ENCODE results near the gene LAIR2. TPM values are rescaled to one million over a fixed set of nuclear protein-coding genes. Genes with fewer than 3 reads are reported as not detected.

The LAIR2 gene
- total RNA-seq, 1 experiment from 2014 or later = not detected

GRCh38 chr19:54462655-54463530 is 39.7 kb upstream of the LAIR2 start:
- DNase-seq (ENCODE audit: low spot score) = peak; percentile 84
- no TSS peak for BruUV-seq (replicated peaks)
- TF ChIP-seq CTCF (conservative IDR thresholded peaks at IDR 0.05; ENCODE audit: low read depth, low read length) = peak; percentile 69
- no peak for TF ChIP-seq EZH2 (IDR thresholded peaks at IDR 0.05; ENCODE audit: borderline replicate concordance, low read depth, low read length, poor library complexity, severe bottlenecking)
- peaks cover 30% of the 10 kb centered on the region for H3K4me1 ChIP-seq (ENCODE audit: insufficient read depth, low read length, poor library complexity, severe bottlenecking)
- ChIA-PET POLR2A (ENCODE audit: low non-redundant PET) (interaction anchor here (1.0 kb wide), 1 partner anchor 10 kb away, joined by 3 read pairs; the partner anchor contains the start of gene CDC42EP5), CTCF (interaction anchor here (0.7 to 1.0 kb wide), 2 partner anchors 10 to 14 kb away, joined by 3 read pairs; partner anchors contain the start of genes CDC42EP5 and LENG8)
- peak overlapping the region; percentile 66 for H3K4me3 ChIP-seq (ENCODE audit: low read depth, low read length, poor library complexity, severe bottlenecking)
- H3K36me3 ChIP-seq (ENCODE audit: insufficient read depth, low read length, poor library complexity, severe bottlenecking) = peaks cover 29% of the 10 kb centered on the region
- intact Hi-C loops (cut with micrococcal nuclease; ENCODE audit: unreplicated experiment) = no loop called here
- H3K9me3 ChIP-seq (ENCODE audit: low read depth, low read length, poor library complexity, severe bottlenecking) = no peaks in the 10 kb centered on the region
- no peaks in the 10 kb centered on the region for H3K27me3 ChIP-seq (replicated peaks; ENCODE audit: insufficient read depth, low read depth, low read length, poor library complexity)
- peak overlapping the region; percentile 97 for H3K27ac ChIP-seq (ENCODE audit: low read depth, low read length, poor library complexity, severe bottlenecking)

- Histone ChIP-seq H3K27me3 (replicated peaks; ENCODE audit: insufficient read depth, low read depth, low read length, poor library complexity) (no peaks in the 10 kb centered on the region), H3K4me1 (ENCODE audit: insufficient read depth, low read length, poor library complexity, severe bottlenecking) (peaks cover 37% of the 10 kb centered on the region), H3K36me3 (ENCODE audit: insufficient read depth, low read length, poor library complexity, severe bottlenecking) (peaks cover 22% of the 10 kb centered on the region), H3K27ac (ENCODE audit: low read depth, low read length, poor library complexity, severe bottlenecking) (peak within 1 kb of the TSS; percentile 97), H3K4me3 (ENCODE audit: low read depth, low read length, poor library complexity, severe bottlenecking) (peak within 1 kb of the TSS; percentile 66), H3K9me3 (ENCODE audit: low read depth, low read length, poor library complexity, severe bottlenecking) (no peaks in the 10 kb centered on the region)
- no TSS peak for BruUV-seq (replicated peaks)
- DNase-seq (ENCODE audit: low spot score) = peak; percentile 99
- TF ChIP-seq EZH2 (IDR thresholded peaks at IDR 0.05; ENCODE audit: borderline replicate concordance, low read depth, low read length, poor library complexity, severe bottlenecking) (no peak), CTCF (conservative IDR thresholded peaks at IDR 0.05; ENCODE audit: low read depth, low read length) (no peak)
- ChIA-PET POLR2A (ENCODE audit: low non-redundant PET) (interaction anchor here (1.0 kb wide), 1 partner anchor 10 kb away, joined by 3 read pairs; the partner anchor contains the start of gene CDC42EP5), CTCF (no interaction called here)
- intact Hi-C loops (cut with micrococcal nuclease; ENCODE audit: unreplicated experiment) = no loop called here
These were observed 39.0 kb upstream of the LAIR2 start, which contains the start of gene LENG9 for GRCh38 chr19:54463531-54464043. LENG9 (minus strand) TSS chr19:54463778; CDS start chr19:54463526, 252 bp downstream.

- Histone ChIP-seq H3K27me3 (replicated peaks; ENCODE audit: insufficient read depth, low read depth, low read length, poor library complexity) (no peaks in the 10 kb centered on the region), H3K4me3 (ENCODE audit: low read depth, low read length, poor library complexity, severe bottlenecking) (peak overlapping the region; percentile 66), H3K9me3 (ENCODE audit: low read depth, low read length, poor library complexity, severe bottlenecking) (no peaks in the 10 kb centered on the region), H3K4me1 (ENCODE audit: insufficient read depth, low read length, poor library complexity, severe bottlenecking) (peaks cover 40% of the 10 kb centered on the region), H3K36me3 (ENCODE audit: insufficient read depth, low read length, poor library complexity, severe bottlenecking) (peaks cover 17% of the 10 kb centered on the region), H3K27ac (ENCODE audit: low read depth, low read length, poor library complexity, severe bottlenecking) (peak overlapping the region; percentile 97)
- no TSS peak for BruUV-seq (replicated peaks)
- TF ChIP-seq EZH2 (IDR thresholded peaks at IDR 0.05; ENCODE audit: borderline replicate concordance, low read depth, low read length, poor library complexity, severe bottlenecking) (no peak), CTCF (conservative IDR thresholded peaks at IDR 0.05; ENCODE audit: low read depth, low read length) (no peak)
- intact Hi-C loops (cut with micrococcal nuclease; ENCODE audit: unreplicated experiment) = no loop called here
- ChIA-PET CTCF (no interaction called here), POLR2A (ENCODE audit: low non-redundant PET) (interaction anchor here (1.0 kb wide), 1 partner anchor 9 kb away, joined by 3 read pairs; the partner anchor contains the start of gene CDC42EP5)
- peak; percentile 95 for DNase-seq (ENCODE audit: low spot score)
These were observed 38.5 kb upstream of the LAIR2 start for GRCh38 chr19:54464044-54464629.

Measured in A673 (cell line).